ENCODE measurements around the gene SORCS1.

Gene SORCS1

GRCh38 chr10:106815427-106816043, 349.0 kb downstream of the SORCS1 start:
- no peak for DNase-seq (ENCODE audit: low spot score)

DNA sequence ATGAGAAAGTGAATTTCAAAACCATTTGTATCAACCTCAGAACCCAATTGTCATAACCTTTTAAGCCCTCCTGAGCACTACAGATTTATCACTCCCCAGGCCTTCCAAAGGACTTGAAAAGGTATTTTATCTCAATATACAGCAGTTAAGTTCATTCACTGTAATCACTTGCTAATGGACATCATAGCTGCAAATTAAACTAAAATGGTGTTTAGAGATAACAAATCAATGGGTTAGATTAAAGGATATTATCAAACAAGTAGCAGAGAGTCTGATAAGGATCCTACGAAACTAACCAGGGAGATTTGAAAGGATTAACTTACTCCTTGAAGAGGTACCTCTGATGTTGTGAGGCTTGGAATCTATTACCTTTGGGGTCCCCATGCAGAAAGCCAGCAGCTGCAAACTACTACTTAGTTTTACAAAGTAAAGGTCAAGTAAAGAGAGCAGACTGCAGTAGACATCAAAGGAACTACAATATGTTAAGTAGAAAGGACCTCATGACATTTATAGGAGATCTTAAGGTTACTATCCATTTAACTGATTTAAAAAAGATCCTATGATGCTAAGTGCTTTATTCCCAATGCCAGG, 359.4 kb downstream of the SORCS1 start:
- no peak for DNase-seq (ENCODE audit: low spot score)

GRCh38 chr10:106802949-106803348, 361.6 kb downstream of the SORCS1 start:
- DNase-seq (ENCODE audit: low spot score) = no peak

DNA sequence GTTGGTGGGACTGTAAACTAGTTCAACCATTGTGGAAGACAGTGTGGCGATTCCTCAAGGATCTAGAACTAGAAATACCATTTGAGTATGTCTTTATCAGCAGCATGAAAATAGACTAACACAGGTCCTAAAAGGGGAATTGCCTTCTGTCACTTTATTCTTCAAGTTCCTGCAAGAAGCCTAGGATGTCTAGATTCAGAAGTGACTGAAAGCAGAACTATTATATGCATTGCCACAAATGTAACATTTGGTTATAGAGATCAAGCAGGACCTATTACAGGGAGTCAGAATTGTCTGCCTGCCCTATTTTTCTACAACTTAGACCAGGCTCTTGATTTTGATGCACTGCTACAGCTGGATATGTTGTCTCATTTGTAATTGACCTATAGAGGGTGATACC, 364.7 kb downstream of the SORCS1 start:
- no peak for DNase-seq (ENCODE audit: low spot score)

- no peak for DNase-seq (ENCODE audit: low spot score)
Measured at GRCh38 chr10:106795619-106796018, 368.9 kb downstream of the SORCS1 start.

- DNase-seq (ENCODE audit: low spot score) = no peak
Measured at GRCh38 chr10:106793617-106794016, 370.9 kb downstream of the SORCS1 start.

- no peak for DNase-seq (ENCODE audit: low spot score)
Measured at GRCh38 chr10:106789623-106790022, 374.9 kb downstream of the SORCS1 start.

DNA sequence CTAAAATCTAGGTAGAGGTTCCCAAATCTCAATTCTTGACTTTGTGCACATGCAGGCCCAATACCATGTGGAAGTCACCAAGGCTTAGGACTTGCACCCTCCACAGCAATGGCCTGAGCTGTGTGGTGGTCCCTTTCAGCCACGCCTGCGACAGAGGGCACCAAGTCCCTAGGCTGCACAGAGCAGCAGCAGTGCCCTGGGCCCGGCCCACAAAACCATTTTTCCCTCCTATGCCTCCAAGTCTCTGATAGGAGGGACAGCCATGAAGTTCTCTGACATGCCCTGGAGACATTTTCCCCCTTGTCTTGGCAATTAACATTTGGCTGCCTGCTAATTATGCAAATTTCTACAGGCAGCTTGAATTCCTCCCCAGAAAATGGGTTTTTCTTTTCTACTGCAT, 375.5 kb downstream of the SORCS1 start:
- DNase-seq (ENCODE audit: low spot score) = no peak

DNA sequence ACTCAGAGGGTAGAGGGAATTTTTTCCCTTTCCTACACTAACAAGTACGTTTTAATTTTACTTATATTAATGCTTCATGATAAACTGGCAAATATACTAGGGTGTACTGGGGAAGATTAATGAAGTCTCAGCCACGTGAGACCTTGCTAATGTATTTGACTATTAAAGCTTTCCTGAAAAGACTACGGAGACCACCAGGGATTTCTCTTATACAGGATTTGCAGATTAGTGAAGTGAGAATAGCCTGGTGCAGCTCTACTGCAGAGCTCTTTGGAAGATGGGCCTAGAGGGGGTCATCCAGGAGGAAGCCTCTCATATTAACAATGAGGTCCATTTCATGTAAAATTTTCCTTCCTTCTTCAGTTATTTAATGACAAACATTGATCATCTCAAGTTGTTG, 379.0 kb downstream of the SORCS1 start:
- DNase-seq (ENCODE audit: low spot score) = no peak

DNA sequence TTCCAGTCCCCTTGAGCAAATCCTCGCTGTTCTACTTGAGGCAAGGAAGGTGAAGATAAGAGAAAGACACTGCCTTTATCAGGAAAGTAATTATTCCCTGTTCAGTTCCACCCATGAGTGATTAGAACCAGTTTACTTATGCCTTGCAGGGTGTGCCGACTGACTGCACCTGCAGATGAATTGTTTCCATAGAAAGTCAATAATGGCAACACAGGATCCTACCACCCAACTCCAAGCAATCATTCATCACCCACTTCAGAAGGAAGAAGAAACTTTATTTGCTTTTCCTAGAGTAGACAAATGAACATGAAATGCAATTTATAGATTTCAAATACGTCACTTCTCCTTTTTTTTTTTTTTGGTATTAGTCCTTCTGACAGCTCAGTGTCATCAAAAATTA, 383.9 kb downstream of the SORCS1 start:
- no peak for DNase-seq (ENCODE audit: low spot score)

GRCh38 chr10:106777841-106778240, 386.7 kb downstream of the SORCS1 start:
- no peak for DNase-seq (ENCODE audit: low spot score)

GRCh38 chr10:106775127-106775526, 389.4 kb downstream of the SORCS1 start:
- DNase-seq (ENCODE audit: low spot score) = no peak

DNA sequence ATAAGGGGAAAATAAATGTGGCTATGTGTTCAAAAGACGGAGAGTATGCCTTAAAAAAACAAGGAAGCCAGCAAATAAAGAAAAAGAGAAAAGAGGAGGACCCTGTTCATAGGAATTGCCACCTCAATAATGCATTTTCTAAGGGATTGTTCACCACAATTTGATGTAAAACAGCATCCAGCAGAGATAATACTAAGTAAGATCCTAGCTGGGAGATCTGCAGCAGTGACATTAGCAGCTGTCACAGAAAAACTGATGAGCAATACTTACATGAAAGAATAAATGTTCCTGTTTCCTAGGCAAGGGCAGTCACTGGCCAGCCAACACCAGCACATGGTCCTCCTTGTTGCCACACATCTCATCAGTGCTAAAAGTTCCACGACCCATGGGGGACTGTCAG, 391.5 kb downstream of the SORCS1 start:
- no peak for DNase-seq (ENCODE audit: low spot score)

DNA sequence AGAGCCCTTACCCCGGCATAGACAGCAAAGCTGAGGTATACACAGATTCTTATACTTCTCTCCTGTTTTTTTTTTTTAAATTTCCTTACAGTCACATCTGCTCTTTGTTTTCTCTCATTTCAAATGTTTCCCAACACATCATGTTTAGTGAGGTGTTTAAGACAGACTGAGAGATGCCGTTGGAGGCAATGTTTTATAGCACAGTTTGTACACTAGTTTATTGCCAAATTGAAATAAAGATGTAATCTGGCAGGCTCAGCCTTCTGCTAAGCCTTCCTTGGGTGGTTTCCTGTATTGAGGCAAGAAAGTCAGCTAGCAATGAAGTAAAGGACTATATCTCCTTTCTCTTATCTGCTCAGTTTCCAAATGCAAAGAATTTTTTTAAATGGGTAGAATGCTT, 393.4 kb downstream of the SORCS1 start:
- no peak for DNase-seq (ENCODE audit: low spot score)

- DNase-seq (ENCODE audit: low spot score) = no peak
Measured at GRCh38 chr10:106768204-106768603, 396.3 kb downstream of the SORCS1 start.

DNA sequence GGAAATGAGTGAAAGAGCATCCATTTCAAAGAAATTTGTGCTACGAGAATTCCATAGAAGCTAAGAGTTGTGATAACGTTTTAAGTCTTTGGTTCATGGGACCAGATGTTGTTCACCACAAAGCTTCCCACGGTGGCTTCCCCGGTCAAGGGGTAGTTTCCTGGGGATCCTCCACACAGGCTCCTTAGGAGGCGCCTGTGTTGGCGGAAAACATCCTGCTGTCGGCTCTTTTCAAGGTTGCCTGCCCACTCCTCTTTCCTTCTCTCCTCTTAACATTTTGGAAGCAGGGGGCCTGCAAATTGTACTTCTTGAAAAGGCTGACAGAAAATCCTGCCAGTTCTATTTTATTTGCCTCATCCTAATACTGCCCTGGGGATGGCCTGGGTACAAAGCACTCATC, 398.6 kb downstream of the SORCS1 start:
- DNase-seq (ENCODE audit: low spot score) = no peak

- no peak for DNase-seq (ENCODE audit: low spot score)
Measured at GRCh38 chr10:106765241-106765754, 399.2 kb downstream of the SORCS1 start.

DNA sequence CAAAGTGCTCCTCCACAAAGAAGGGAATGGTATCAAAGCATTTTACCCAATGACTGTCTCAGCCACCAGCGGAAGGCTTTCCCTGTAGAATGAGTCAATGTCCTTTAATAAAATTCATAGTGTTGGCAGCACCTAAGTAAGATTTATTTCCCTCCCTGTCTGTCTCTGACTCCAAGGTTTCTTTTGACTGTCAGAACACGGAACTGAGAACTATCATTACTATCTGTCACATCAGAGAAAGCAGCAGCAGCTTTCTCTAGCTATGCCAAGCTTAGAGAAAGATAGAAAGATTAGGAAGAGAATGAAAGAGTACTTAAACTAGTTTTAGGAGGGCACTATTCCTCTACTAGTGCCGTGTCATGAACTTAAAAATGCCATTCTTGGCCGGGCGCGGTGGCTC, 400.1 kb downstream of the SORCS1 start:
- DNase-seq (ENCODE audit: low spot score) = no peak

- no peak for DNase-seq (ENCODE audit: low spot score)
Measured at GRCh38 chr10:106761906-106762305, 402.6 kb downstream of the SORCS1 start.

DNA sequence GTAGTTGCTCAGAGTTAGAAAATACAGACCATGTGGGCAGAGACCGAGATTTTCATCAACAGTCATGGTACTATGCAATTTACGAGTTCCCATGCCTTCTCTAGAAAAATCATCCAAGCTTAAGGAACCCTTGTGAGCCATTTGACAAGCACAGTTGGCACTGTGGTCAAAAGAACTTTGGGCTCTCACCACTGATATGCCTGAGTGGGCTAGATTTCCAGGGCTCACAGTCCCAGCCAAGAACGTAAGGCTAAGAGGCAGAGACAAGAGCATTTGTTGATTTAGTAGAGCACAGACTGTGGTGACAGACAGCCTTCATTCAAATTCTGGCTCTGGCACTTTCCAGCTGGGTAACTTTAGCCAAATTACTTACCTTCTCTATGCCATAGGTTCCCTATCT, 407.0 kb downstream of the SORCS1 start:
- DNase-seq (ENCODE audit: low spot score) = no peak

- DNase-seq (ENCODE audit: low spot score) = no peak
Measured at GRCh38 chr10:106751091-106751490, 413.4 kb downstream of the SORCS1 start.

DNA sequence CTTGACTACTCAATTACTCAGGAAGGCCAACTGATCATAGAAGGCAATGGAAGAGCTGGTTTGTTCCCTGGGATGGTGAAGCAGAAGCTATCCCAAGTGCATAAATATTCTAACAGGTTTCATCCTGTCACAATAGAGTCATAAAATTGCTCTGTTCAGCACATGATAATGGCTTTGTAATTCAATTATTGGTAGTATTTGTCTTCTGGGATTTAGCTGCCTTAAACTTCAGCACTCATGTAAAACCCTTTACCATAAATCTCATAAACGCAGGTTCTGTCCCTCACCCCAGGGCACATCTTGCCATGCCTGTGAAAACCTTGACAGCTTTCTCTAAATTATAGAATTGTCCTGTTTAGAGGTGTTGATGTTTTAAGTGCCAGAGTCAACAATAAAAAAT, 417.6 kb downstream of the SORCS1 start:
- DNase-seq (ENCODE audit: low spot score) = no peak

DNA sequence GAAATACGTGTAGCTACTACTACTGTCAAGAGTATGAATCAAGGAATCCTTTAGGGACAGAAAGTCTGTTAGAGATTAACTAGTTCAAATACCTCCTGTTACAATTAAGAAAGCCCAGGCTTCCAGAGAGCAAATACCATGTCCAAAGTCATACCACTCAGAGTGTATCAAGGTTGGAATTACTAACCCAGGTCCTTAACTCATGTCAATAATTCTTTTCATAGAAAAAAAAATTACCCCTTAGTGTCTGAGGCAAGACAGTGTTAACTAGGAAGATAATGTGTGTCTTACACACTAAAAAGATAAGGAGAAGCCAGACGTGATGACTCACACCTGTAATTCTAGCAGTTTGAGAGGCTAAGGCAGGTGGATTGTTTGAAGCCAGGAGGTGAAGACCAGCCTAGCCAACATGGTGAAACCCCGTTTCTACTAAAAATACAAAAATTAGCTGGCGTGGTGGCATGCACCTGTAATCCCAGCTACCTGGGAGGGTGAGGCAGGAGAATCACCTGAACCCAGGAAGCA, 423.4 kb downstream of the SORCS1 start:
- no peak for DNase-seq (ENCODE audit: low spot score)

GRCh38 chr10:106740071-106740470, 424.4 kb downstream of the SORCS1 start:
- DNase-seq (ENCODE audit: low spot score) = no peak

Measured in HuH-7.5 (cell line).